H1 (cell line): ENCODE measurements around the gene ANXA9. TPM values are rescaled to one million over a fixed set of nuclear protein-coding genes. Genes with fewer than 3 reads are reported as not detected.

Experiments
- CTCF ChIA-PET: fragments of 300-600 bp; sonication (Branson Sonifier 250); formaldehyde crosslinking; loops from one replicate; lab custom pipeline; 2021; ENCODE audit not compliant: partially characterized antibody; lab: Charles Lee
- POLR2A ChIA-PET: fragments of 300-600 bp; sonication (Branson Sonifier 250); formaldehyde crosslinking; loops from one replicate; lab custom pipeline; 2021; ENCODE audit warnings: inconsistent platforms; ENCODE audit not compliant: partially characterized antibody; lab: Charles Lee
- DNase-seq, 2 experiments: peaks; one replicate each; pipeline versions ENCODE4 v3.0.0 to v3.0.0-alpha.2; 2010 to 2022; ENCODE audit warnings: low spot score in 2 of 2, low read depth in 1 of 2, mixed read lengths in 1 of 2
- FAIRE-seq: peaks from 2 replicates; lab custom pipeline; 2011; peaks lifted over from hg19 to GRCh38; lab: Jason Lieb, UNC
- H2AFZ ChIP-seq: 2 replicates; pipeline ENCODE4 v1.8.1; 2012; ENCODE audit warnings: low read length, inconsistent platforms
- H2AK5ac ChIP-seq: 2 replicates; pipeline ENCODE4 v1.6.1; 2013; ENCODE audit warnings: low read depth, low read length
- H2BK120ac ChIP-seq: replicated peaks from 2 replicates; pipeline ENCODE3; 2013; ENCODE audit warnings: low read depth, low read length, inconsistent platforms
- H2BK12ac ChIP-seq: 2 replicates; pipeline ENCODE4 v1.6.1; 2013; ENCODE audit warnings: low read depth, low read length
- H2BK15ac ChIP-seq: 2 replicates; pipeline ENCODE4 v1.6.1; 2013; ENCODE audit warnings: low read length
- H2BK20ac ChIP-seq: 2 replicates; pipeline ENCODE4 v1.6.1; 2013; ENCODE audit warnings: low read length
- H2BK5ac ChIP-seq: 2 replicates; pipeline ENCODE4 v1.6.1; 2013; ENCODE audit warnings: low read depth, low read length
- H3K14ac ChIP-seq: 2 replicates; pipeline ENCODE4 v1.6.1; 2013; ENCODE audit warnings: inconsistent platforms; ENCODE audit not compliant: insufficient read length
- H3K18ac ChIP-seq: 2 replicates; pipeline ENCODE4 v1.6.1; 2013; ENCODE audit warnings: low read length; ENCODE audit errors: extremely low read depth
- H3K23ac ChIP-seq: 2 replicates; pipeline ENCODE4 v1.6.1; 2013; ENCODE audit warnings: inconsistent platforms; ENCODE audit not compliant: insufficient read length
- H3K23me2 ChIP-seq: 2 replicates; pipeline ENCODE4 v1.6.1; 2013; ENCODE audit warnings: low read depth, low read length
- H3K27ac ChIP-seq: 2 replicates; pipeline ENCODE4 v1.6.1; 2011; ENCODE audit warnings: low read depth, low read length, inconsistent platforms
- H3K27me3 ChIP-seq, 4 experiments: replicated peaks in 1 of 4; 1 replicate in 1 of 4; 2 replicates in 3 of 4; pipeline versions ENCODE4 v1.6.1 to v1.8.1; 2011 to 2013; ENCODE audit warnings: low read length in 3 of 4, mild to moderate bottlenecking in 3 of 4, inconsistent platforms in 2 of 4, mixed read lengths in 2 of 4, moderate library complexity in 1 of 4; ENCODE audit not compliant: control insufficient read depth in 3 of 4, insufficient read depth in 3 of 4; ENCODE audit errors: extremely low read depth in 1 of 4
- H3K36me3 ChIP-seq, 4 experiments: 2 replicates each; pipeline versions ENCODE4 v1.6.1 to v1.8.1; 2011 to 2013; ENCODE audit warnings: mild to moderate bottlenecking in 4 of 4, low read length in 3 of 4, moderate library complexity in 2 of 4, control low read depth in 1 of 4, inconsistent platforms in 1 of 4; ENCODE audit not compliant: insufficient read depth in 4 of 4, control insufficient read depth in 2 of 4
- H3K4ac ChIP-seq: replicated peaks from 2 replicates; pipeline ENCODE3; 2013; ENCODE audit warnings: low read length, low read depth, mixed read lengths, inconsistent platforms; ENCODE audit not compliant: insufficient read length
- H3K4me1 ChIP-seq, 4 experiments: replicated peaks in 1 of 4; 1 replicate in 1 of 4; 2 replicates in 3 of 4; pipeline versions ENCODE4 v1.6.1 to v1.8.1; 2011 to 2013; ENCODE audit warnings: low read length in 3 of 4, inconsistent platforms in 2 of 4, mixed read lengths in 1 of 4; ENCODE audit not compliant: insufficient read depth in 4 of 4, control insufficient read depth in 3 of 4
- H3K4me2 ChIP-seq, 2 experiments: 2 replicates each; pipeline versions ENCODE4 v1.6.1 to v1.8.1; 2011 to 2013; ENCODE audit warnings: low read depth in 2 of 2, low read length in 2 of 2, control low read depth in 1 of 2, inconsistent platforms in 1 of 2, mild to moderate bottlenecking in 1 of 2; ENCODE audit not compliant: insufficient read depth in 1 of 2
- H3K4me3 ChIP-seq, 4 experiments: fragments of 200-600, 300-600 bp in 1 of 4; sonication (generic), shearing (Covaris generic), sonication (Bioruptor Twin) in 1 of 4; 2 replicates each; pipeline versions ENCODE4 v1.5.1 to v1.8.1; 2011 to 2016; ENCODE audit warnings: low read length in 4 of 4, low read depth in 3 of 4, control low read depth in 2 of 4, inconsistent platforms in 2 of 4, mild to moderate bottlenecking in 2 of 4, mixed read lengths in 1 of 4, moderate library complexity in 1 of 4; ENCODE audit not compliant: insufficient read depth in 2 of 4; ENCODE audit errors: extremely low read depth in 1 of 4
- H3K56ac ChIP-seq: replicated peaks from 2 replicates; pipeline ENCODE3; 2013; ENCODE audit warnings: low read depth, mild to moderate bottlenecking, mixed read lengths, low read length, inconsistent platforms; ENCODE audit not compliant: insufficient read length
- H3K79me1 ChIP-seq: 2 replicates; pipeline ENCODE4 v1.6.1; 2013; ENCODE audit warnings: low read depth, low read length, control low read depth
- H3K79me2 ChIP-seq, 2 experiments: 2 replicates each; pipeline versions ENCODE4 v1.6.1 to v1.8.1; 2012 to 2013; ENCODE audit warnings: low read length in 2 of 2, mild to moderate bottlenecking in 2 of 2, inconsistent platforms in 1 of 2; ENCODE audit not compliant: insufficient read depth in 2 of 2, control insufficient read depth in 1 of 2
- H3K9ac ChIP-seq, 4 experiments: replicated peaks in 1 of 4; 1 replicate in 1 of 4; 2 replicates in 3 of 4; pipeline versions ENCODE4 v1.6.1 to v1.8.1; 2011 to 2013; ENCODE audit warnings: low read depth in 3 of 4, low read length in 3 of 4, control low read depth in 2 of 4, mild to moderate bottlenecking in 2 of 4, moderate library complexity in 2 of 4, inconsistent platforms in 1 of 4; ENCODE audit errors: extremely low read depth in 1 of 4
- H3K9me3 ChIP-seq, 2 experiments: 2 replicates each; pipeline versions ENCODE4 v1.6.1 to v1.8.1; 2012 to 2013; ENCODE audit warnings: mild to moderate bottlenecking in 2 of 2, moderate library complexity in 2 of 2, control low read depth in 1 of 2, inconsistent platforms in 1 of 2, low read depth in 1 of 2, low read length in 1 of 2, mixed read lengths in 1 of 2; ENCODE audit not compliant: insufficient read depth in 2 of 2
- H4K20me1 ChIP-seq, 2 experiments: replicated peaks in 1 of 2; 2 replicates each; pipeline versions ENCODE3 to v1.8.1; 2011 to 2013; ENCODE audit warnings: inconsistent platforms in 2 of 2, low read length in 2 of 2, mild to moderate bottlenecking in 1 of 2; ENCODE audit not compliant: insufficient read depth in 2 of 2, control insufficient read depth in 1 of 2
- H4K5ac ChIP-seq: 2 replicates; pipeline ENCODE4 v1.6.1; 2013; ENCODE audit warnings: low read length, low read depth, mixed read lengths, inconsistent platforms; ENCODE audit not compliant: insufficient read length
- H4K8ac ChIP-seq: 2 replicates; pipeline ENCODE4 v1.8.0; 2013; ENCODE audit warnings: mild to moderate bottlenecking, moderate library complexity, low read length, inconsistent platforms; ENCODE audit not compliant: insufficient read depth; ENCODE audit errors: extremely low read depth
- H4K91ac ChIP-seq: replicated peaks from 2 replicates; pipeline ENCODE3; 2013; ENCODE audit warnings: low read length, mixed read lengths, inconsistent platforms; ENCODE audit not compliant: insufficient read length
- GABPA ChIP-seq: IDR thresholded peaks from 2 replicates; pipeline ENCODE4 v1.6.1; 2011; ENCODE audit warnings: mild to moderate bottlenecking, low read length, moderate library complexity, borderline replicate concordance; ENCODE audit not compliant: insufficient read depth
- JUN ChIP-seq: IDR thresholded peaks from 2 replicates; pipeline ENCODE4 v1.6.1; 2011; ENCODE audit warnings: low read depth, mild to moderate bottlenecking, improper control_type of control experiment, low read length
- POLR2A ChIP-seq, 2 experiments: IDR thresholded peaks; 1 replicate in 1 of 2; 2 replicates in 1 of 2; pipeline ENCODE4 v1.6.1; 2011; ENCODE audit warnings: low read depth in 2 of 2, low read length in 2 of 2, mild to moderate bottlenecking in 2 of 2; ENCODE audit errors: control extremely low read depth in 1 of 2
- POLR2AphosphoS5 ChIP-seq: IDR thresholded peaks from 2 replicates; pipeline ENCODE4 v1.6.1; 2011; ENCODE audit warnings: low read depth, low read length
- POU5F1 ChIP-seq: IDR thresholded peaks from 2 replicates; pipeline ENCODE4 v1.6.1; 2011; ENCODE audit warnings: low read depth, mild to moderate bottlenecking, low read length, moderate library complexity
- RFX5 ChIP-seq: IDR thresholded peaks from 2 replicates; pipeline ENCODE4 v1.6.1; 2011; ENCODE audit warnings: low read depth, low read length, improper control_type of control experiment, borderline replicate concordance
- RNF2 ChIP-seq: fragments of 200-900, 300-1000 bp; sonication (generic); IDR thresholded peaks from 2 replicates; pipeline ENCODE4 v1.7.1; 2016; ENCODE audit warnings: borderline replicate concordance, low read depth, mild to moderate bottlenecking, antibody characterized with exemption, low read length; ENCODE audit not compliant: poor library complexity, severe bottlenecking; ENCODE audit errors: missing control alignments
- RXRA ChIP-seq: IDR thresholded peaks from 2 replicates; pipeline ENCODE4 v1.6.1; 2011; ENCODE audit warnings: low read depth, mild to moderate bottlenecking, low read length, moderate library complexity; ENCODE audit not compliant: insufficient read depth
- SP1 ChIP-seq: IDR thresholded peaks from 2 replicates; pipeline ENCODE4 v1.6.1; 2011; ENCODE audit warnings: low read depth, low read length
- TEAD4 ChIP-seq: IDR thresholded peaks from 2 replicates; pipeline ENCODE4 v1.6.1; 2012; ENCODE audit warnings: low read depth, low read length, inconsistent platforms, mixed read lengths
- USF2 ChIP-seq: IDR thresholded peaks from 2 replicates; pipeline ENCODE4 v1.6.1; 2011; ENCODE audit warnings: low read length, improper control_type of control experiment
- WGBS, 2 experiments: shearing (Covaris generic) in 1 of 2; methylation state at CpG; one replicate each; pipeline versions ENCODE4 v1.1.6 to v1.1.7; 2013 to 2015; ENCODE audit warnings: low lambda C conversion rate in 2 of 2, mixed read lengths in 2 of 2, inconsistent platforms in 1 of 2, low coverage in 1 of 2, missing lambda C conversion rate in 1 of 2; ENCODE audit not compliant: insufficient replicate concordance in 2 of 2, insufficient coverage in 1 of 2, insufficient read length in 1 of 2; ENCODE audit errors: extremely low coverage in 1 of 2, missing lambda C conversion rate in 1 of 2; 5-methylcytosine and 5-hydroxymethylcytosine counted together
- polyA plus RNA-seq, 7 experiments: library from polyadenylated mRNA; depleted of rRNA in 3 of 7; stranded (reverse) in 5 of 7; unstranded in 2 of 7; fragments of >200 nt in 5 of 7; fragments of 200-250 nt in 2 of 7; gene quantifications; 1 replicate in 5 of 7; 2 replicates in 1 of 7; 4 replicates in 1 of 7; pipeline versions ENCODE4 v1.2.1 to v1.2.3, GENCODE V29; 2011 to 2013; ENCODE audit warnings: missing spikeins in 2 of 7, mixed read lengths in 2 of 7
- total RNA-seq: library from RNA; stranded (reverse); fragmentation: NEBNext Ultra II Directional; extraction: Animal tissue kit (Norgen Biotek cat#: 25700); gene quantifications from 2 replicates; pipeline ENCODE4 v1.2.1, GENCODE V29; 2021
- TF ChIP-seq, protein P1 (sequence below): IDR thresholded peaks from 2 replicates; pipeline ENCODE4 v1.6.1; 2012; ENCODE audit warnings: inconsistent platforms

ANXA9 gene
- total and polyA plus RNA-seq, 2 of the 8 experiments (the other 6 are each of a cell fraction or from before 2014, with no cell fraction given) = 1.8 to 3.5 TPM

- Histone ChIP-seq H2BK20ac (no peak overlapping the region), H3K23ac (no peak overlapping the region), H3K79me1 (no peaks in the 10 kb centered on the region), H3K4me1 (peaks cover 0 to 4% (median 2%) of the 10 kb centered on the region in 4 experiments; a peak in 4 of 7 replicates), H3K56ac (no peak overlapping the region), H3K4ac (no peak overlapping the region), H3K27ac (no peak overlapping the region), H2BK12ac (no peak overlapping the region), H3K27me3 (no peaks in the 10 kb centered on the region), H4K91ac (no peak overlapping the region), H4K20me1 (no peaks in the 10 kb centered on the region), H2BK5ac (no peak overlapping the region), H3K4me2 (no peak overlapping the region), H3K9ac (no peak overlapping the region), H3K9me3 (no peaks in the 10 kb centered on the region; a peak in 1 of 4 replicates), H3K36me3 (peaks cover 0 to 4% (median 0%) of the 10 kb centered on the region in 4 experiments; a peak in 1 of 8 replicates), H2BK120ac (no peak overlapping the region), H3K18ac (no peak overlapping the region), H2BK15ac (no peak overlapping the region), H4K5ac (no peak overlapping the region), H3K23me2 (peaks cover 6% of the 10 kb centered on the region; the same call in 1 of the 2 replicates), H3K79me2 (no peaks in the 10 kb centered on the region), H3K4me3 (no peak overlapping the region), H4K8ac (no peak overlapping the region), H3K14ac (no peak overlapping the region), H2AFZ (no peak overlapping the region), H2AK5ac (no peak overlapping the region)
- ChIA-PET POLR2A (interaction anchor here (0.8 to 1.2 kb wide), 5 partner anchors 12 to 252 kb away, joined by 3 to 4 read pairs (median 3); partner anchors contain the start of gene MLLT11), CTCF (interaction anchor here (0.8 to 9.6 kb wide), 12 partner anchors 9 to 133 kb away, joined by 3 to 95 read pairs (median 3); partner anchors contain the start of genes CDC42SE1, MLLT11 and TMOD4)
- DNase-seq (no peak), FAIRE-seq (no peak)
- WGBS, 2 experiments = 95% methylated on average over 1 of the region's 1 CpG; no CpG with 5 or more reads in 1 of the 2 experiments
- TF ChIP-seq USF2 (no peak), RFX5 (no peak), POU5F1 (no peak), GABPA (no peak), SP1 (no peak), TEAD4 (no peak), RNF2 (no peak), POLR2A (IDR thresholded peaks at IDR 0.05; ENCODE audit: control extremely low read depth in 1 of 2, low read depth in 2 of 2, low read length in 2 of 2) (no peak), JUN (no peak), RXRA (no peak), POLR2AphosphoS5 (no peak)
- TF ChIP-seq, protein P1, sequence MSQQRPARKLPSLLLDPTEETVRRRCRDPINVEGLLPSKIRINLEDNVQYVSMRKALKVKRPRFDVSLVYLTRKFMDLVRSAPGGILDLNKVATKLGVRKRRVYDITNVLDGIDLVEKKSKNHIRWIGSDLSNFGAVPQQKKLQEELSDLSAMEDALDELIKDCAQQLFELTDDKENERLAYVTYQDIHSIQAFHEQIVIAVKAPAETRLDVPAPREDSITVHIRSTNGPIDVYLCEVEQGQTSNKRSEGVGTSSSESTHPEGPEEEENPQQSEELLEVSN = no peak
These were observed 61.1 kb downstream of the ANXA9 start for GRCh38 chr1:151043163-151043562.
